GDM1 (cell line): ENCODE measurements around the gene MPV17L2.

Source experiments
- DNase-seq: peaks from one replicate; lab custom pipeline; 2025; lab: John Stamatoyannopoulos, UW

MPV17L2 gene

GRCh38 chr19:18160971-18161635, 31.9 kb upstream of the MPV17L2 start:
- peak; percentile 55 for DNase-seq

DNA sequence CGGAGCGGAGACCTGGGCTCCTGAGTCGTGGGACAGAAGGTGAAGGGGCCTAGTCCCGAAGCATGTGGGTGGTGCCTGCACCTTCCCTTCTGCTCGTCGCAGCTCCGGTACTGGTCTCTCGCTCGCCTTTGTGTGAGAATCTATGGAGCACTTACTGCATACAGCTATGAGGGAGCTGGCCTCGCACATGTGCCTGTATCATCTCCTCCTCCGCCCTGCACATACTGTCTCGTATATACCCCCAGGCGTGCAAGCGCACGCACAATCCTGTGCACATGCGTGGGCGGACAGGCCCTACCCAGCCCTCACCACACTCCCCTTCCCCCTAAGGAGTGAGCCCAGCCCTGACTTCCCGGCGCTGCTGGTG, 31.4 kb upstream of the MPV17L2 start:
- DNase-seq: no peak

DNA sequence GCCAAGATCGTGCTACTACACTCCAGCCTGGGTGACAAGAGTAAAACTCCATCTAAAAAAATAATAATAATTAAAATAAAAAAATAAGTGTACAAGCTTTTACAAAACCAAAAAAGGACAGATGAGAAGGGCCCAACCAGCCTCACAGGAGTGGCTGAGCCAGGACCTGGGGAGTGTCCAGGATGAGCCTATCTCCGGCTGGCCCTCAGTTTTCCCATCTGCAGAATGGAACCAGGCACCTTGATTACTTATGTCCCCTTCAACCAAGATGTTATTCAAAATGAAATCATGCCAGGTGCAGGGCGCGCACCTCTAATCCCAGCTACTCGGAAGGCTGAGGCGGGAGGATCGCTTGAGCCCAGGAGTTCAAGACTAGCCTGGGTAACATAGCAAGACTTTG, 28.9 kb upstream of the MPV17L2 start:
- no peak for DNase-seq

DNA sequence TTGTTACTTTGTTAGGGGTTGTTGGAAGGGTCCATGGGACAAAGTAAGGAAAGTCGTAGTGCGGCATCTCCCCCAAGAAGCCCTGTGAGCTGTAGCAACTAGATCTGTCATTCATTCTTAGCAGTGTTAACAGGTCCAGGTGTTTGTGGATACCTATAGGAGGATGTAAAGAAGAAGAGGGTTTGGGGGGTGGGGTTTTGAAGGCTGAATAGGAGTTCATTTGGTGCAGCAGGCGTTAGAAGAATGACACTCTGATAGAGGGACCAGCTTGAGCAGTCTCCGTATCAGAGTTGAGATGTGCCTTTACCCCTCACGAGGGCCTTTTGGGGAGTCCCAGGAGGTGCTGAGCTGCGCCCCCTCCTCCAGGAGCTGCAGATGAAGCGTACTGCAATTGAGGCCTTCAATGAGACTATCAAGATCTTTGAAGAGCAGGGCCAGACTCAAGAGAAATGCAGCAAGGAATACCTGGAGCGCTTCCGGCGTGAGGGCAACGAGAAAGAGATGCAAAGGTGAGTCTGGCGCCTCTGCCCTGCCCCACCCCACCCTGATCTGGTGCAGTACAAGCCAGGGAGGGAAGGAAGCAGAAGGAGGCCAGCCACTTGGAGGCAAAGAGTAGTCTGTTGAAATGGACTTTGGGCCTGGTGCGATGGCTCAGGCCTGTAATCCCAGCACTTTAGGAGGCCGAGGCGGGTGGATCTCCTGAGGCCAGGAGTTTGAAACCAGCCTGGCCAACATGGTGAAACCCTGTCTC, 27.0 kb upstream of the MPV17L2 start:
- no peak for DNase-seq

DNA sequence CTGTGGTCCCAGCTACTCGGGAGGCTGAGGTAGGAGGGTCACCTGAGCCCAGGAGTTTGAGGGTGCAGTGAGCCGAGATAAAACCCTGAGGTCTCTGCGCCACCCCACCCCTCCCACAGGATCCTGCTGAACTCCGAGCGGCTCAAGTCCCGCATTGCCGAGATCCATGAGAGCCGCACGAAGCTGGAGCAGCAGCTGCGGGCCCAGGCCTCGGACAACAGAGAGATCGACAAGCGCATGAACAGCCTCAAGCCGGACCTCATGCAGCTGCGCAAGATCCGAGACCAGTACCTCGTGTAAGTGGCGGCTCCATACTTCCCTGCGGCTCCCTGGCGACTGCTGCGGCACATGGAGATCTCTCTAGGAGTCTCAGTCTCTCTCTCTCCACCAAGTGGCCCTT, 26.0 kb upstream of the MPV17L2 start:
- DNase-seq: no peak

- DNase-seq: peak; percentile 39
These were observed 24.9 kb upstream of the MPV17L2 start for GRCh38 chr19:18167975-18168645.

DNA sequence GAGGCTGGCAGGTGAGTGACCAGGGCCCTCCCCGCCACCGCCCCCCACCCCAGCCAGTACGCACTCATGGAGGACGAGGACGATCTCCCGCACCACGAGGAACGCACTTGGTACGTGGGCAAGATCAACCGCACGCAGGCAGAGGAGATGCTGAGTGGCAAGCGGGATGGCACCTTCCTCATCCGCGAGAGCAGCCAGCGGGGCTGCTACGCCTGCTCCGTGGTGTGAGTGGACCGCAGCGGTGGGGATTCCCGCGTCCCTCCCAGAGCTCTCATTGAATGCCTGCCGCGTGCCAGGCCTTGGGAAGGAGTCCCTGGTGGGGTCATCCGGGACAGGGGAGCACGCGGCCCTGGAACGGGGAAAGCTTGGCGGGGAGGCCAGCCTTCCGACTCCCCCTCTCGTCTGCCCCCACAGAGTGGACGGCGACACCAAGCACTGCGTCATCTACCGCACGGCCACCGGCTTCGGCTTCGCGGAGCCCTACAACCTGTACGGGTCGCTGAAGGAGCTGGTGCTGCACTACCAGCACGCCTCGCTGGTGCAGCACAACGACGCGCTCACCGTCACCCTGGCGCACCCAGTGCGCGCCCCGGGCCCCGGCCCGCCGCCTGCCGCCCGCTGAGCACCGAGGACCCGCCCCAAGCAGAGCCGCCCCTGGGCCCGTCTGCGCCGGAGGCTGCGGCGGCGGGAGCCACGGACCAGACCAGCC, 24.2 kb upstream of the MPV17L2 start:
- no peak for DNase-seq

DNA sequence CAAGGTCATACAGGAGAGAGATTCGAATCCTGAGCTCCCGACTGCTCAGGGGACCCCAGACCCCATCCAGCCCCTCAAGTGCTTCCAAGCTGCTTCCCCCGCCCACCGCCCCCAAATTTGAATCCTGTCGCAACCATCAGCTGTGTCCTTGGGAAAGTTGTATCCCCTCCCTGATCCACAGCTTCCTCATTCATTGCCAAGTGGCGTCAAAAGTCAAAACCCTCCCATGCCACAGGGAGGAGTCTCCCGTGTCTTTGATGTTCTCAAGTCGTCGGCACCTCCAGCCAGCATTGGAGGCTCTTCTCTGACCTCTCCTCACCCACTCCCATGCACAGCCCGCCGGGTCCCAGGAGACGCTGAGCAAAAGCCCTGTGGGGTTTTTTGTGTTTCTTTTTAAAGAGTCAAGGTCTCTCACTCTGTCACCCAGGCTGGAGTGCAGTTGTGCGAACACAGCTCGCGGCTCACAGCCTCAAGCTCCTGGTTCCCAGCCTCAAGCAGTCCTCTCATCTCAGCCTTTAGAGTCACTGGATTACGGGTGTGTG, 22.2 kb upstream of the MPV17L2 start:
- no peak for DNase-seq

DNA sequence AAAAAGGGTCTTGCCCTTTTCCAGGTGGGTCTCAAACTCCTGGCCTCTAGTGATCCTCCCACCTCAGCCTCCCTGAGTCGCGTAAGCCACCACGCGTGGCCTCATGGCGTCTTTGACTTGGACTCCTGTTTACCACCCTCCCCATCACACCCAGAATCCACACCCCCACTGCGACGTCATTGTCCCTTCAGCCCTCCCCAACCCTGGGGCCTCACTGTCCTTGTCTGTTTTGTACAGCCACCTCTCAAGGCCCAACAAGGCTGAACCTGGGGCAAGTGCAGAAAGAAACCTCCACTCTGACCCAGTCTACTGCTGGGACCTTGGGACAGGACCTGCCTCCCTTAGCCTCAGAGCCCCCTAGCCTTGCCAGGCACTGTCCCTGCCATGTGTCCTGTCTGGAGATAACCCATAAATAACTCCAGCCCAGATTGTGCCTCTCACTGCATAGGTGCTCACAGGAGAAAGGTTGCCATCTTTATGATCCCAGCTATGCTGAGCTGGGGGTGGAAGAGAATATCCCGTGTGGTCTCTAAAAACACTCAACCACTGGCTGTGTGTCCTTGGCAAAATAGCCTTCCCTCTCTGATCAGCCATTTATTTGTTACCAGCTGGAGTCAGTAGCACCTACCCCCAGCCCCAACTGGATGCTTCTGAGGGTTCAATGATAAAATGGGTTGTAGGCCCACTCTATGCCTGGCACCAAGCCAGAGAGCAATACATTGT, 21.3 kb upstream of the MPV17L2 start:
- DNase-seq: no peak

GRCh38 chr19:18172331-18173053, 20.5 kb upstream of the MPV17L2 start:
- no peak for DNase-seq

DNA sequence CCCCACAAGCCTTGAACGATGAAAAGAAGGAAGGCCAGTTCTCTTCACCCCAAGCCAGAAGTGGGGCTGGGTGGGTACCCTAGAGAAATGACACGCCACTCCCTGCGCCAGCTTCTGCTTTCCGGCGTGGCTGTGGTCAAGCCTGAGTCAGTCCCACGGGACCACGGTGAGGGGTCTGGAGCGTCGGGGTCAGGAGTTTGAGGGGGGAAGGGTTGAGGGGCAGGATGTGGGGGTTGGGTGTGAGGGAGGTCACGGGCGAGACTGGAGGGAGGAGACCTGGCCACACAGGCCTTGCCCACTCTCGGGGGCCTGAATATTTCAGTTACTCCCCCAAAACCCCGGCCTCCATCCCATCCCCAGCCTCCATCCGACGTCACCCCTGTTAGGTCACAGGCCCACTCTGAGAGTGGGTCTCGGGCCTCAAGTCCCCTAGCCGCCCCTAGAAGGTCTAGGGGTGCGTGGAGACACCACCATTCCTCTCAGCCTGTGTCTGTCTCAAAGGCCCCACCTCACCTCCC, 19.9 kb upstream of the MPV17L2 start:
- DNase-seq: no peak

GRCh38 chr19:18173572-18174288, 19.3 kb upstream of the MPV17L2 start, which contains the start of gene IFI30:
Gene IFI30, plus strand, starts transcription at chr19:18173813. Its CDS starts 29 bp downstream, at chr19:18173842.
- peak; percentile 15 for DNase-seq

DNA sequence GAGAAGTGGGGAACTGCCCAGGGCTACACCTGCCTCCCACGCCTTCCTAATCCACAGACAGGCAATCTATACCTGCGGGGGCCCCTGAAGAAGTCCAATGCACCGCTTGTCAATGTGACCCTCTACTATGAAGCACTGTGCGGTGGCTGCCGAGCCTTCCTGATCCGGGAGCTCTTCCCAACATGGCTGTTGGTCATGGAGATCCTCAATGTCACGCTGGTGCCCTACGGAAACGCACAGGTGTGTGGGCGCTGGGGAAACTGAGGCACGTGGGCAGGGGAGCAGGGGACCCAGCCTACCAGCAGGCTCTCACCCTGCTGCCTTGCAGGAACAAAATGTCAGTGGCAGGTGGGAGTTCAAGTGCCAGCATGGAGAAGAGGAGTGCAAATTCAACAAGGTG, 18.0 kb upstream of the MPV17L2 start:
- no peak for DNase-seq

- no peak for DNase-seq
These were observed 16.4 kb upstream of the MPV17L2 start for GRCh38 chr19:18176367-18177310.

DNA sequence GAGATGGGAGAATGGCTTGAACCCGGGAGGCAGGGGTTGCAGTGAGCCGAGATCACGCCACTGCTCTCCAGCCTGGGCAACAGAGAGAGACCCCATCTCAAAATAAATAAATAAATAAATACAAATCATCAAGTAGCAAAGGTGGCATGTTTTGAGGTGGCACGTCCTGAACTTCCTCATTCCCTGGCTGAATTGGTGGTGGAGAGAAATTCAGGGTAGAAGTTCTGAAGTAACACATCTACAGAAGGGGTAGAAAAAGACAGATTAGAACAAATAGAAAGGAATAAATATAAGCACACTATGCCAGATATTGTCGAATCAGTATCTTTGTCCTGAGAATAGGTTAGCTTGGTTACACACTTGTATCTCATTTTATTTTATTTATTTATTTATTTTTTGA, 13.1 kb upstream of the MPV17L2 start:
- DNase-seq: no peak

DNA sequence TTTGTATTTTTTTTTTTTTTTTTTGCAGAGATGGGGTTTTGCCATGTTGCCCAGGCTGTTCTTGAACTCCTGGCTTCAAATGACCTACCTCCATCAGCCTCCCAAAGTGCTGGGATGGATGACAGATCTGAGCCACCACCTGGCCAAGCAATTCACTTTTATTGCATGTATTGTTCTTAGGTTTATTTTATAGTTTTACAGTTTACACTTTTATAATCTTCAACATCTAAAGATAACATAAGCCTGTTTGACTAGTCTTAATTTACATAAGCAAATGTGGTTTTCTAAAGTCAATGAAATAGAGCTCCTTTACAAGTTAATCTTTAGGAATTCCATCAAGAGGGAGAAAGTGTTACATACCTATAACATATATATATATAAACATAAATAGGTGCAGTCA, 9.5 kb upstream of the MPV17L2 start:
- no peak for DNase-seq

DNA sequence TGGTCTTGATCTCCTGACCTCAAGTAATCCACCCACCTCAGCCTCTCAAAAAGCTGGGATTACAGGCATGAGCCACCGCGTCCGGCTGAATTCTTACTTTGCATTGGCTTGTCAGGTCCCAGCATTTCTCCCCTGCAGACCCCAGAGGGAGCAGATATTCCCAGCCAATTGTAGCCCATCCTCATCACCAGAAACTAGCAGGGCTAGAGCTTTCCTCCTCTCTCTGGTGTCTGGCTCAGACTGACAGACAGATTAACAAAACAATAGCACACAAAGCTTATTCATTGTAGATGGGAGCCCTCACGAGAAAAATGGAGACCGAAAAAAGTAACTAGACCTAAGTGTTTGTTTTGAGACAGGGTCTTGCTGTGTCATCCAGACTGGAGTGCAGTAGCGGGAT, 7.5 kb upstream of the MPV17L2 start:
- no peak for DNase-seq

GRCh38 chr19:18190278-18190677, 2.7 kb upstream of the MPV17L2 start:
- no peak for DNase-seq

DNA sequence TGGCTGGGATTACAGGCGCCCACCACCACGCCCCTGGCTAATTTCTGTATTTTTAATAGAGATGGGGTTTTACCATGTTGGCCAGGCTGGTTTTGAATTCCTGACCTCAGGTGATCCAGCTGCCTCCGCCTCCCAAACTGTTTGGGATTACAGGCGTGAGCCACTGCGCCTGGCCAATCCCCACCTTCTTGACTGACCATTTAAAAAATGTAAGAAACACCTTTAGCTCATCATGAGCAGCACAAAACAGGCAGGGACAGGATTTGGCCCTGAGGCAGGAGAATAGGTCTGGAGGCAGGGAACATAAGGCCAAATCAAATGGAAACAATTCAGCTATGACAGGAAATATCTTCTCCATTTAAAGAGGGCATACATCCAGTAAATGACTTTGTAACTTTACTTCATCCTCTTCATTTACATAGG, 1.4 kb upstream of the MPV17L2 start:
- DNase-seq: no peak
